ENCODE data around the gene TRAF1. TPM values are rescaled to one million over a fixed set of nuclear protein-coding genes. Genes with fewer than 3 reads are reported as not detected.
A peak's percentile ranks its signal among the peaks of the same experiment; 100 is the strongest.

The TRAF1 gene
- total and polyA plus RNA-seq, 10 of the 15 experiments (the other 5 are each of a cell fraction or from before 2014, with no cell fraction given): 13.8 to 163 (median 128) TPM

GRCh38 chr9:120935383-120935857 lies 8.8 kb upstream of the TRAF1 start:
- Histone ChIP-seq H3K27ac (ENCODE audit: control insufficient read depth, insufficient read depth) (peak overlapping the region; percentile 96), H4K20me1 (ENCODE audit: control insufficient read depth, insufficient read depth) (no peaks in the 10 kb centered on the region), H3K27me3 (replicated peaks in 1 of 2; ENCODE audit: control insufficient read depth in 2 of 2, insufficient read depth in 2 of 2, low read length in 1 of 2) (no peaks in the 10 kb centered on the region), H3K4me2 (ENCODE audit: control insufficient read depth, insufficient read depth) (peak overlapping the region; percentile 70), H3K36me3 (ENCODE audit: control insufficient read depth in 2 of 2, insufficient read depth in 2 of 2, low read length in 1 of 2) (no peaks in the 10 kb centered on the region), H3K9ac (ENCODE audit: control insufficient read depth, insufficient read depth, low read length) (peak overlapping the region; percentile 36), H2AFZ (ENCODE audit: control insufficient read depth, low read depth, low read length) (peak overlapping the region; percentile 20), H3K4me1 (ENCODE audit: control insufficient read depth, insufficient read depth, low read length) (peaks cover 50% of the 10 kb centered on the region), H3K79me2 (ENCODE audit: control insufficient read depth, insufficient read depth, low read length) (peaks cover 8% of the 10 kb centered on the region), H3K9me3 (replicated peaks; ENCODE audit: control insufficient read depth, insufficient read depth, low read length) (no peaks in the 10 kb centered on the region), H3K4me3 (peak overlapping the region; percentile 19; the same call in 1 of the 2 replicates)
- 0% methylated on average over 4 of the region's 4 CpGs for WGBS (ENCODE audit: insufficient coverage, insufficient replicate concordance, low lambda C conversion rate, missing lambda C conversion rate)
- no TSS peak for BruUV-seq (replicated peaks)
- in situ Hi-C loops (cut with MboI) (loop anchor here (5.0 kb wide), 2 partner anchors 63 to 178 kb away; no protein-coding TSS in a partner anchor), intact Hi-C loops (cut with micrococcal nuclease; ENCODE audit: unreplicated experiment) (no loop called here)
- FAIRE-seq (no peak), DNase-seq (ENCODE audit: low read depth, low spot score) (no peak), ATAC-seq (peak; percentile 42)
- ChIA-PET POLR2A (interaction anchor here (1.0 to 18.1 kb wide), 6 partner anchors 8 to 65 kb away, joined by 3 to 383 read pairs (median 6); no protein-coding TSS in a partner anchor), CTCF (interaction anchor here (0.6 to 11.9 kb wide), 15 partner anchors 13 to 1957 kb away, joined by 3 to 110 read pairs (median 3); no protein-coding TSS in a partner anchor), SMC1A (ENCODE audit: uncharacterized antibody, unreplicated experiment) (interaction anchor here (0.8 to 26.1 kb wide), 12 partner anchors 8 to 180 kb away, joined by 3 to 522 read pairs (median 10); partner anchors contain the start of genes FBXW2 and TRAF1), RAD21 (ENCODE audit: unreplicated experiment) (interaction anchor here (0.8 to 11.7 kb wide), 11 partner anchors 14 to 179 kb away, joined by 3 to 196 read pairs (median 5); partner anchors contain the start of genes FBXW2 and TRAF1)
- no peak for TF ChIP-seq JUNB (IDR thresholded peaks at IDR 0.05)
- TF ChIP-seq REST (IDR thresholded peaks at IDR 0.05; ENCODE audit: low read depth, low read length): no peak
- no peak for TF ChIP-seq NR2C2 (IDR thresholded peaks at IDR 0.05; ENCODE audit: borderline replicate concordance, control insufficient read depth, insufficient read length, low read depth)
- TF ChIP-seq RAD51 (IDR thresholded peaks at IDR 0.05): no peak
- no peak for TF ChIP-seq IKZF2 (IDR thresholded peaks at IDR 0.05)
- no peak for TF ChIP-seq ATF3 (IDR thresholded peaks at IDR 0.05; ENCODE audit: borderline replicate concordance, extremely low read depth, low read depth, low read length)
- 0 out of 2 replicates have a peak, but pooled peaks have one; percentile 16 for TF ChIP-seq BACH1 (IDR thresholded peaks at IDR 0.05; ENCODE audit: borderline replicate concordance)
- no peak for TF ChIP-seq HCFC1 (IDR thresholded peaks at IDR 0.05; ENCODE audit: low read length)
- 0 out of 2 replicates have a peak, but pooled peaks have one; percentile 31 for TF ChIP-seq EED (IDR thresholded peaks at IDR 0.05; ENCODE audit: low read depth)
- TF ChIP-seq SIN3A (IDR thresholded peaks at IDR 0.05; ENCODE audit: low read depth, low read length): 0 out of 2 replicates have a peak, but pooled peaks have one; percentile 48
- peak; percentile 61 for TF ChIP-seq ZNF687 (IDR thresholded peaks at IDR 0.05)
- peak; percentile 38; the same call in 1 of the 2 replicates for TF ChIP-seq DPF2 (IDR thresholded peaks at IDR 0.05)
